ENCODE results near the gene FAM98C.

DNA sequence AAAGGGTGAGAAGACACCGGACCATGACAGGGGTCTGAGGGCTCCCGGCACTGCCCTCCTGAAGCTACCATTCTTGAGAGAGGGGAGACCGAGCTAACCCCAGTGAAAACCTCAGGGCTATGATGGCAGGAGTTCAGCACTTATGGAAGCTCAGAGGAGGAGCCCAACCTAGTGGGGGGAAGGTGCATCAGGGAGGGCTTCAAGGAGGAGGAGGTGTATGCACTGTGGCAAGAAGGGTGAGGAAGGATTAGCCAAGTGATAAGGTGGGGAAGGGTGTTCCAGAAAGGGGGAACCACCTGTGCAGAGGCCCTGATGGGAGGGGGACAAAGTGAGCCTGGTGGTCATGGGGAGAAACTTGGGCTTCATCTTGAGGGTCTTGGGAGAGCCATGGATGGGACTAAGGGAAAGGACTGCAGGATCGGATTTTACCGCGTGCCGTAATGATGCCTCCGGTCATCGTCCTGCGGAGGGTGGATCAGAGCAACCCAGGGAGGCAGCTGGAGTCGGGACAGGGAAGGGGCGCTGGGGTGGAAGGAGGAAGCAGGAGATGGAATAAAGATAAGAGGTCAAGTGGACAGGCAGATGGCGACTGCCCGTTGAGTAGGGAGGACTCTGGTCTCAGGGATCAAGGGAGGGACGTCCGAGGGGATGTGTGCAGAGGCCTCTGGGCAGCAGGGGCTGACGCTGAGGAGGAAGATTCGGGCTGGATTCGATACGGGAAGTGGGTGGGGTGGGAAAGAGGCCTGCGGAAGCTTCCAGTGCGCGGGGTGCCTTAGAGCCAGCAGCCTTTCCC is 41.9 kb upstream of the FAM98C start:
- TF ChIP-seq, protein P1, sequence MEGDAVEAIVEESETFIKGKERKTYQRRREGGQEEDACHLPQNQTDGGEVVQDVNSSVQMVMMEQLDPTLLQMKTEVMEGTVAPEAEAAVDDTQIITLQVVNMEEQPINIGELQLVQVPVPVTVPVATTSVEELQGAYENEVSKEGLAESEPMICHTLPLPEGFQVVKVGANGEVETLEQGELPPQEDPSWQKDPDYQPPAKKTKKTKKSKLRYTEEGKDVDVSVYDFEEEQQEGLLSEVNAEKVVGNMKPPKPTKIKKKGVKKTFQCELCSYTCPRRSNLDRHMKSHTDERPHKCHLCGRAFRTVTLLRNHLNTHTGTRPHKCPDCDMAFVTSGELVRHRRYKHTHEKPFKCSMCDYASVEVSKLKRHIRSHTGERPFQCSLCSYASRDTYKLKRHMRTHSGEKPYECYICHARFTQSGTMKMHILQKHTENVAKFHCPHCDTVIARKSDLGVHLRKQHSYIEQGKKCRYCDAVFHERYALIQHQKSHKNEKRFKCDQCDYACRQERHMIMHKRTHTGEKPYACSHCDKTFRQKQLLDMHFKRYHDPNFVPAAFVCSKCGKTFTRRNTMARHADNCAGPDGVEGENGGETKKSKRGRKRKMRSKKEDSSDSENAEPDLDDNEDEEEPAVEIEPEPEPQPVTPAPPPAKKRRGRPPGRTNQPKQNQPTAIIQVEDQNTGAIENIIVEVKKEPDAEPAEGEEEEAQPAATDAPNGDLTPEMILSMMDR (IDR thresholded peaks at IDR 0.05; ENCODE audit: low read depth, low read length, missing input control): no peak
- no peak for TF ChIP-seq REST (IDR thresholded peaks at IDR 0.05)
- no peak for TF ChIP-seq FOXA1 (IDR thresholded peaks at IDR 0.05)
- no peak for TF ChIP-seq TAF1 (conservative IDR thresholded peaks at IDR 0.05)
- TF ChIP-seq GABPA (IDR thresholded peaks at IDR 0.05 in 1 of 2, conservative IDR thresholded peaks at IDR 0.05 in 1 of 2): no peak
- TF ChIP-seq YY1 (IDR thresholded peaks at IDR 0.05): no peak
- no peak for TF ChIP-seq SP1 (IDR thresholded peaks at IDR 0.05)
- TF ChIP-seq RAD21 (IDR thresholded peaks at IDR 0.05): no peak
- TF ChIP-seq, protein P2, sequence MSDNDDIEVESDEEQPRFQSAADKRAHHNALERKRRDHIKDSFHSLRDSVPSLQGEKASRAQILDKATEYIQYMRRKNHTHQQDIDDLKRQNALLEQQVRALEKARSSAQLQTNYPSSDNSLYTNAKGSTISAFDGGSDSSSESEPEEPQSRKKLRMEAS (IDR thresholded peaks at IDR 0.05): no peak
- no peak for TF ChIP-seq ZBTB33 (IDR thresholded peaks at IDR 0.05)
- no peak for TF ChIP-seq NR2F2 (IDR thresholded peaks at IDR 0.05)
- TF ChIP-seq, protein P3, sequence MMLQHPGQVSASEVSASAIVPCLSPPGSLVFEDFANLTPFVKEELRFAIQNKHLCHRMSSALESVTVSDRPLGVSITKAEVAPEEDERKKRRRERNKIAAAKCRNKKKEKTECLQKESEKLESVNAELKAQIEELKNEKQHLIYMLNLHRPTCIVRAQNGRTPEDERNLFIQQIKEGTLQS (IDR thresholded peaks at IDR 0.05): no peak
- no peak for TF ChIP-seq EGR1 (IDR thresholded peaks at IDR 0.05; ENCODE audit: low read depth in 2 of 2)
